ENCODE data around the gene PDE4D.

The PDE4D gene

DNA sequence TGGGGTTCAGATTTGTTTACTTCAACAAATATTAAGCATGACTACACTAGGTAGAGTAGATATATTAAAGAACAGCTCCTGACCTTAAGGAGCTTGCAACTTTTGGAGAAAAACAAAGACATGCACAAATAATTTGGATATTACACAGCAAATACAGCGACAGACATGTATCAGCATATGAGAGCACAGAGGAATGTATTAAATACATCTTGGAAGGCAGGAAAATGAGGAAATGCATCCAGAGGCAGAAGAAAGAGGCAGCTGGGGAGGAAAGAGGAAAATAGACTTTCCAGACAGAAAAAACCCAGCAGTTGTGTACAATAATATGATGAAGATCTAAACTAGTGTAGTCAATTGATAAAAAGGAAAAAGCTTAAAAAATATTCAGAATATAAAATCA lies 392.2 kb downstream of the PDE4D start:
- TF ChIP-seq PAX5 (IDR thresholded peaks at IDR 0.05; ENCODE audit: insufficient read depth, low read length, severe bottlenecking) = no peak
- TF ChIP-seq SPI1 (IDR thresholded peaks at IDR 0.05; ENCODE audit: low read depth, low read length) = no peak
- no peak for TF ChIP-seq POU2F2 (IDR thresholded peaks at IDR 0.05; ENCODE audit: low read depth, low read length)
- TF ChIP-seq POLR2A (IDR thresholded peaks at IDR 0.05; ENCODE audit: low read depth, low read length) = no peak
- no peak for TF ChIP-seq POLR2AphosphoS5 (IDR thresholded peaks at IDR 0.05; ENCODE audit: low read depth, low read length)
- TF ChIP-seq TAF1 (IDR thresholded peaks at IDR 0.05; ENCODE audit: low read depth, low read length) = no peak
- FAIRE-seq = no peak
- DNase-seq (ENCODE audit: insufficient read length, low spot score) = no peak

DNA sequence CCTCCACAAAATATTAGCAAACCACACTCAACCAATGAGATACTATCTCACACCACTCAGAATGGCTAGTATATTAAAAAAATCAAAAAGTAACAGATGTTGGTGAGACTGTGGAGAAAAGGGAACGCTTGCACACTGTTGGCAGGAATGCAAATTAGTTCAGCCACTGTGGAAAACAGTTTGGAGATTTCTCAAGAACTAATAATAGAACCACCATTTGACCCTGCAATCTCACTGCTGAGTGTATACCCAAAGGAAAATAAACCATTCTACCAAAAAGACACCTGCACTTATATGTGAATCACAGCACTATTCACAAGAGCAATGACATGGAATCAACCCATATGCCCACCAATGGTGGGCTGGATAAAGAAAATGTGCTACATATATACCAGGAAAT lies 393.5 kb downstream of the PDE4D start:
- DNase-seq (ENCODE audit: insufficient read length, low spot score) = no peak
- no peak for FAIRE-seq
- TF ChIP-seq SPI1 (IDR thresholded peaks at IDR 0.05; ENCODE audit: low read depth, low read length) = no peak
- no peak for TF ChIP-seq POU2F2 (IDR thresholded peaks at IDR 0.05; ENCODE audit: low read depth, low read length)
- TF ChIP-seq TAF1 (IDR thresholded peaks at IDR 0.05; ENCODE audit: low read depth, low read length) = no peak
- TF ChIP-seq POLR2AphosphoS5 (IDR thresholded peaks at IDR 0.05; ENCODE audit: low read depth, low read length) = no peak

- FAIRE-seq (no peak), DNase-seq (ENCODE audit: insufficient read length, low spot score) (no peak)
- TF ChIP-seq TAF1 (IDR thresholded peaks at IDR 0.05; ENCODE audit: low read depth, low read length) (no peak), SPI1 (IDR thresholded peaks at IDR 0.05; ENCODE audit: low read depth, low read length) (no peak), POLR2A (IDR thresholded peaks at IDR 0.05; ENCODE audit: low read depth, low read length) (no peak), PAX5 (IDR thresholded peaks at IDR 0.05; ENCODE audit: insufficient read depth, low read length, severe bottlenecking) (no peak), POU2F2 (IDR thresholded peaks at IDR 0.05; ENCODE audit: low read depth, low read length) (no peak), POLR2AphosphoS5 (IDR thresholded peaks at IDR 0.05; ENCODE audit: low read depth, low read length) (no peak)
Observed at GRCh38 chr5:59497207-59497606, 396.3 kb downstream of the PDE4D start.

DNA sequence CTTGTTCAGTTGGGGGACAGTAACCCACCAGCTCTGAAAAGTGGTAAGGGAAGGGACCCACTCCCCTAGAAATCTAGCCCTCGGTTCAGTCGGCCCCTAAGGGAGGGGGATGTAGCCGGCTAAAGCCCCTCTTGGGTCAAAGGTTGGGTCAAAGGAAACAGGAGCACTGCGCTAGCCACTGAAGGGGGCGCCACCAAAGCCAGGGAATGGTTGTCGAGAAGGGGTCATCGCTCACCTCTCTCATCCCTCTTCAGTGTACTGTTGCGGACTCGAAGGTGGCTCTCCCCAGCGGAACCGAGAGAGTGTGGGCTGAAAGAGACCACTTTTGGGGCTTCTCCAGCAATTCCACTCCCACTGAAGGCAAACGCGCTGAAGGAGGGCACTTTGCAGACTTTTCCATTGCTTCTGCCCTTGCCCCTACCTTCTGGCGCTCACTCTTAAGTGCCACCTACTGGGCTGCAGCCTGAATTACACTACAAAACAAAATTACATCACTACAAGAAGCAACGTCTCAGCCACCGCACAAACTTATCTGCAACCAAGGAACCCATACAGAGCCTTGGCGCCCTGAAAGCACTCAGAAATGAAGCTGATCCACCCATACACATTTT lies 396.9 kb downstream of the PDE4D start:
- TF ChIP-seq POU2F2 (IDR thresholded peaks at IDR 0.05; ENCODE audit: low read depth, low read length) (no peak), TAF1 (IDR thresholded peaks at IDR 0.05; ENCODE audit: low read depth, low read length) (no peak), POLR2A (IDR thresholded peaks at IDR 0.05; ENCODE audit: low read depth, low read length) (no peak), POLR2AphosphoS5 (IDR thresholded peaks at IDR 0.05; ENCODE audit: low read depth, low read length) (no peak), PAX5 (IDR thresholded peaks at IDR 0.05; ENCODE audit: insufficient read depth, low read length, severe bottlenecking) (no peak), SPI1 (IDR thresholded peaks at IDR 0.05; ENCODE audit: low read depth, low read length) (no peak)
- DNase-seq (ENCODE audit: insufficient read length, low spot score) = peak; percentile 2
- no peak for FAIRE-seq

GRCh38 chr5:59491945-59492344 lies 401.6 kb downstream of the PDE4D start:
- DNase-seq (ENCODE audit: insufficient read length, low spot score) (no peak), FAIRE-seq (no peak)
- TF ChIP-seq PAX5 (IDR thresholded peaks at IDR 0.05; ENCODE audit: insufficient read depth, low read length, severe bottlenecking) (no peak), POLR2AphosphoS5 (IDR thresholded peaks at IDR 0.05; ENCODE audit: low read depth, low read length) (no peak), POU2F2 (IDR thresholded peaks at IDR 0.05; ENCODE audit: low read depth, low read length) (no peak), POLR2A (IDR thresholded peaks at IDR 0.05; ENCODE audit: low read depth, low read length) (no peak), SPI1 (IDR thresholded peaks at IDR 0.05; ENCODE audit: low read depth, low read length) (no peak), TAF1 (IDR thresholded peaks at IDR 0.05; ENCODE audit: low read depth, low read length) (no peak)

DNA sequence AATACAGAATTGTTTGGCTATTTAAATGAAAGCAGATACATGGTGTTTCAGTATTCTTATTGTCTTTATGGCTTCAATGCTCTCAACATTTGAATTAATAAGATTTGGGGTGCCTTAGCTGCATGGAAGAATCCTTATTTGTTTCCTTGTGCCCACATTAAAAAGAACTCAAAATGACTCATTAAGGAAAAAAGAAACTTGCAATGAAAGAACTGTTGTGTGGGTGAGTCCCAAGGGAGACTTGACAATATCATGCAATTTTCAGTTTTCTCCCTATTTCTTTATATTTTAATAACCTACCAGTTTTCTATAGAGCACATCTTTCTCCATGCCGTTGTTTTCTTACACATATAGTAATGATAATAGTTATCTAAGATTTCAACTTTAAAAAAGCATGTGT lies 404.0 kb downstream of the PDE4D start:
- no peak for DNase-seq (ENCODE audit: insufficient read length, low spot score)
- FAIRE-seq = no peak
- TF ChIP-seq SPI1 (IDR thresholded peaks at IDR 0.05; ENCODE audit: low read depth, low read length) (no peak), POLR2A (IDR thresholded peaks at IDR 0.05; ENCODE audit: low read depth, low read length) (no peak), PAX5 (IDR thresholded peaks at IDR 0.05; ENCODE audit: insufficient read depth, low read length, severe bottlenecking) (no peak), POU2F2 (IDR thresholded peaks at IDR 0.05; ENCODE audit: low read depth, low read length) (no peak), TAF1 (IDR thresholded peaks at IDR 0.05; ENCODE audit: low read depth, low read length) (no peak), POLR2AphosphoS5 (IDR thresholded peaks at IDR 0.05; ENCODE audit: low read depth, low read length) (no peak)

- TF ChIP-seq TAF1 (IDR thresholded peaks at IDR 0.05; ENCODE audit: low read depth, low read length) (no peak), POLR2AphosphoS5 (IDR thresholded peaks at IDR 0.05; ENCODE audit: low read depth, low read length) (no peak), SPI1 (IDR thresholded peaks at IDR 0.05; ENCODE audit: low read depth, low read length) (no peak), POU2F2 (IDR thresholded peaks at IDR 0.05; ENCODE audit: low read depth, low read length) (no peak), POLR2A (IDR thresholded peaks at IDR 0.05; ENCODE audit: low read depth, low read length) (no peak), PAX5 (IDR thresholded peaks at IDR 0.05; ENCODE audit: insufficient read depth, low read length, severe bottlenecking) (no peak)
- DNase-seq (ENCODE audit: insufficient read length, low spot score) (no peak), FAIRE-seq (no peak)
Observed at GRCh38 chr5:59487772-59488729, 405.5 kb downstream of the PDE4D start.

DNA sequence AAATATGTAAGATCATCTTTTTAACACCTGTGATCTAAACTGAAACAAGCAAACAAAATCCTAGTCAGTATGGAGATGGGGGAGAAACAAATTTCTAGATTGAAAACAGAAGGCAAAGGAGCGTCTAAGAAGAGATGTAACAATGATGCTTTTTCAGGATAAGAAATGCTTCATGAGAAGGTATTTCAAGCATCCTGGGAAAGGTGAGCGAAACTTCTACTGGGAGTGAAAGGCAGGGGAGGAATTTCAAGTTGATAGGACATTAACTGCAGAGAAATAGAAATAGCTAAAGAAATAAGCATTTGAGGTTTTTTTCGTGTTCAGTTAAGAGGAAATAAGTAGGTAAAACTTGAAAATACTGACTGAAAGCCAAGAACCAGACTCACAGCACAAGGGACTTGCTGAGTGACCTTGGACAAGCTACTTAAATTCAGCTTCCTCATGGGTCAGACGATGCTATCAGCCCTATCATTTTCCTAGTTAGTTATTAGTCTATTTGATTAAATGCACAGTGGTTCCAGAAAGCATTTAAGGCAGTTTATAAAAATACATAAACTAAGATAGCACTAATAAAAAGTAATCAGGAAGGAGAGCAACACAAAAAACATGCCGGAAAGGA lies 406.3 kb downstream of the PDE4D start:
- FAIRE-seq (no peak), DNase-seq (ENCODE audit: insufficient read length, low spot score) (no peak)
- TF ChIP-seq TAF1 (IDR thresholded peaks at IDR 0.05; ENCODE audit: low read depth, low read length) (no peak), PAX5 (IDR thresholded peaks at IDR 0.05; ENCODE audit: insufficient read depth, low read length, severe bottlenecking) (no peak), POU2F2 (IDR thresholded peaks at IDR 0.05; ENCODE audit: low read depth, low read length) (no peak), SPI1 (IDR thresholded peaks at IDR 0.05; ENCODE audit: low read depth, low read length) (no peak), POLR2A (IDR thresholded peaks at IDR 0.05; ENCODE audit: low read depth, low read length) (no peak), POLR2AphosphoS5 (IDR thresholded peaks at IDR 0.05; ENCODE audit: low read depth, low read length) (no peak)

- TF ChIP-seq POLR2A (IDR thresholded peaks at IDR 0.05; ENCODE audit: low read depth, low read length) (no peak), TAF1 (IDR thresholded peaks at IDR 0.05; ENCODE audit: low read depth, low read length) (no peak), POLR2AphosphoS5 (IDR thresholded peaks at IDR 0.05; ENCODE audit: low read depth, low read length) (no peak), SPI1 (IDR thresholded peaks at IDR 0.05; ENCODE audit: low read depth, low read length) (no peak), POU2F2 (IDR thresholded peaks at IDR 0.05; ENCODE audit: low read depth, low read length) (no peak), PAX5 (IDR thresholded peaks at IDR 0.05; ENCODE audit: insufficient read depth, low read length, severe bottlenecking) (no peak)
- DNase-seq (ENCODE audit: insufficient read length, low spot score) (no peak), FAIRE-seq (no peak)
Observed at GRCh38 chr5:59486508-59486907, 407.0 kb downstream of the PDE4D start.
